Type B pancreatic cell (in vitro differentiated cells): Measurements from ENCODE around the gene NEK7. TPM values are rescaled to one million over a fixed set of nuclear protein-coding genes. Genes with fewer than 3 reads are reported as not detected.

Source experiments
- DNase-seq: peaks from one replicate; pipeline ENCODE4 v3.0.0; 2021; ENCODE audit warnings: mixed read lengths; ENCODE audit not compliant: unreplicated experiment; ENCODE audit errors: extremely low spot score
- H3K27ac Mint-ChIP-seq: 2 replicates; pipeline ENCODE4 v1.8.0; 2021; ENCODE audit warnings: mild to moderate bottlenecking, mixed read lengths
- H3K27me3 Mint-ChIP-seq: 2 replicates; pipeline ENCODE4 v1.8.0; 2021; ENCODE audit warnings: mixed read lengths
- H3K36me3 Mint-ChIP-seq: 2 replicates; pipeline ENCODE4 v1.8.0; 2021; ENCODE audit warnings: mixed read lengths
- H3K4me1 Mint-ChIP-seq: one replicate; pipeline ENCODE4 v1.8.0; 2021; ENCODE audit warnings: mixed read lengths; ENCODE audit not compliant: unreplicated experiment
- H3K4me3 Mint-ChIP-seq: 2 replicates; pipeline ENCODE4 v1.8.0; 2021; ENCODE audit warnings: mild to moderate bottlenecking, mixed read lengths
- H3K9me3 Mint-ChIP-seq: 2 replicates; pipeline ENCODE4 v1.8.0; 2021; ENCODE audit warnings: mixed read lengths
- total RNA-seq: library from RNA; stranded (reverse); gene quantifications from 2 replicates; pipeline ENCODE4 v1.2.1, GENCODE V29; 2021; ENCODE audit warnings: low replicate concordance
- TF ChIP-seq, protein P1 (sequence below): fragments of 200-600 bp; sonication (generic); conservative IDR thresholded peaks from 2 replicates; pipeline ENCODE4 v1.5.0; 2021; ENCODE audit warnings: antibody characterized with exemption, mild to moderate bottlenecking

The NEK7 gene
- total RNA-seq, 1 donor from 2014 or later, result 35.1 TPM

DNA sequence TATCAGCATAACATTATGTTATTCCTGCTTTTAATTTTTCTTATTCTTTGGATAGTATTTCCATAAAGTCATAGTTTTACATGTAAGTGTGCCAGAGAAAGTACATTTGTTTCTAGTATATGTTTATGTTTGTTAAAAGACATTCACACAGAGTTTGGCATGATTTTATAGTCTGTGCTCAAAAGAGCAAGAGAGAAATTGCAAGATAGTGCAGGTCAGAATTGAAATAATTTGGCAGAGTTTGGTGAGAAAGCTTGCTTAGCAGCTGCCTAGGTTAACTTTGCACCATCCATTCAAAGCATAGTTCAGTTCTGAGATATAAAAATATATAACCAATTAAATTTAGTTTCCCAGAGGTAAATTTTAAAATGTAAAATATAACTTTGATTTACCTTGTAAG lies 17.0 kb downstream of the NEK7 start:
- H3K4me3 Mint-ChIP-seq, result no peak overlapping the region

DNA sequence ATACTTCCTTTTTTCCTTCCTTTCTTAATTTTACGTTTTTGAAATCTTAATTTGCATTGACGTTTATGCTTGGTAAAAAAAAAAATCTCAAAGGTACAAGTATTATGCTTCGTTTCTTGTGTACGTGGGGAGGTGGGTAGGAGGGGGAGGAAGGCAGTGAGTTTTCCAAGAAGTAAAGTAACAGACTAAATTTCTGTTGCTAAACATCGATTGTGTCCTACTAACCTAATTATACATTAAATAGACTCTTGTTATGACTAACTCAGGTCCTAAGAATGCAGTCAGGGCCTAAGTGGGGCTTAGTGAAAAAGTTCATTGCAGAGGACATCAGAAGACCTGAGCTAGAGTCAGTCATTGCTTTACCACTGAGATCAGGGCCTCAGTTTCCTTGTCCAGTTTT lies 17.5 kb downstream of the NEK7 start:
- H3K9me3 Mint-ChIP-seq, result no peaks in the 10 kb centered on the region
- no peak overlapping the region for H3K27ac Mint-ChIP-seq
- TF ChIP-seq, protein P1, sequence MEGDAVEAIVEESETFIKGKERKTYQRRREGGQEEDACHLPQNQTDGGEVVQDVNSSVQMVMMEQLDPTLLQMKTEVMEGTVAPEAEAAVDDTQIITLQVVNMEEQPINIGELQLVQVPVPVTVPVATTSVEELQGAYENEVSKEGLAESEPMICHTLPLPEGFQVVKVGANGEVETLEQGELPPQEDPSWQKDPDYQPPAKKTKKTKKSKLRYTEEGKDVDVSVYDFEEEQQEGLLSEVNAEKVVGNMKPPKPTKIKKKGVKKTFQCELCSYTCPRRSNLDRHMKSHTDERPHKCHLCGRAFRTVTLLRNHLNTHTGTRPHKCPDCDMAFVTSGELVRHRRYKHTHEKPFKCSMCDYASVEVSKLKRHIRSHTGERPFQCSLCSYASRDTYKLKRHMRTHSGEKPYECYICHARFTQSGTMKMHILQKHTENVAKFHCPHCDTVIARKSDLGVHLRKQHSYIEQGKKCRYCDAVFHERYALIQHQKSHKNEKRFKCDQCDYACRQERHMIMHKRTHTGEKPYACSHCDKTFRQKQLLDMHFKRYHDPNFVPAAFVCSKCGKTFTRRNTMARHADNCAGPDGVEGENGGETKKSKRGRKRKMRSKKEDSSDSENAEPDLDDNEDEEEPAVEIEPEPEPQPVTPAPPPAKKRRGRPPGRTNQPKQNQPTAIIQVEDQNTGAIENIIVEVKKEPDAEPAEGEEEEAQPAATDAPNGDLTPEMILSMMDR, result no peak
- no peaks in the 10 kb centered on the region for H3K36me3 Mint-ChIP-seq
- DNase-seq, result no peak
- H3K4me3 Mint-ChIP-seq, result no peak overlapping the region
- peaks cover 27% of the 10 kb centered on the region for H3K4me1 Mint-ChIP-seq
- no peaks in the 10 kb centered on the region for H3K27me3 Mint-ChIP-seq

More for the DNA sequence above, 17.0 kb downstream of the NEK7 start:
- H3K9me3 Mint-ChIP-seq, result no peaks in the 10 kb centered on the region
- DNase-seq, result no peak
- TF ChIP-seq, protein P1, result no peak
- no peak overlapping the region for H3K27ac Mint-ChIP-seq
- H3K27me3 Mint-ChIP-seq, result no peaks in the 10 kb centered on the region
- no peaks in the 10 kb centered on the region for H3K36me3 Mint-ChIP-seq
- H3K4me1 Mint-ChIP-seq, result peaks cover 24% of the 10 kb centered on the region

DNA sequence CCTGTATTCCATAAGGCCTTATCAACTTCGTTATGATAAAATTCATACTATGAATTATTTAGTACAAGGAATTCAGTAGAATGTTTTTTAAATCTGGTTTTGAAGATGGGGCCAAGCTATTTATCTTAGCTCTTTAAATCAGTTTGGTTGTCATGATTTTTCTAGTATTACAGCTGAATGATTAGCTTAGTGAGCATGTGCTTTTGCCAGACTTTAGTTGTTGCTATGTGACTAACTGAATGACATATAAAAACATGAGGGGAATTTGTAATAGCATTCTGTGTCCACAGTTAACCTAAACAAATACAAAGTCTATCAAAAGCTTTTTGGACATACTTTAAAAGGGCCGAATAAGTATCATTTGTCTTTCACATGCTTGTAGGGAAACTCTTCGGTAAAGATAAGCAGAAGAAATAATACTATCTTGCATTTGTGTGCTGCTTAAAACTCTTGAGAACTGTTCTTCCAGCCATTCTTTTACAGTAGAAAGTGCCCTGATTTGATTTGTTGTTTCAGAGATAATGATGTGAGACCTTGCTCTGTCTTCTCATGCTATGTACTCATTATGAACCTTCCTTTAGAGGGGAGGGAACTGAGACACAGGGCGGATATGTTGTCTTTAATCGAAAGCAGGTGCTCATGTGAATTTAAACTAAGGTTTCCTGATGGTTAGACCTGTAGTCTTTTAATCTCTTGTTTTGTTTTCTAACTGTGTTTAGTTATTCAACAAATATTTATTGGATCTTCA lies 18.8 kb downstream of the NEK7 start:
- Mint-ChIP-seq H3K9me3 (peaks cover 4% of the 10 kb centered on the region), H3K4me1 (peaks cover 39% of the 10 kb centered on the region), H3K27me3 (no peaks in the 10 kb centered on the region), H3K27ac (no peak overlapping the region), H3K36me3 (peaks cover 4% of the 10 kb centered on the region), H3K4me3 (no peak overlapping the region)
- TF ChIP-seq, protein P1, result no peak
- no peak for DNase-seq

DNA sequence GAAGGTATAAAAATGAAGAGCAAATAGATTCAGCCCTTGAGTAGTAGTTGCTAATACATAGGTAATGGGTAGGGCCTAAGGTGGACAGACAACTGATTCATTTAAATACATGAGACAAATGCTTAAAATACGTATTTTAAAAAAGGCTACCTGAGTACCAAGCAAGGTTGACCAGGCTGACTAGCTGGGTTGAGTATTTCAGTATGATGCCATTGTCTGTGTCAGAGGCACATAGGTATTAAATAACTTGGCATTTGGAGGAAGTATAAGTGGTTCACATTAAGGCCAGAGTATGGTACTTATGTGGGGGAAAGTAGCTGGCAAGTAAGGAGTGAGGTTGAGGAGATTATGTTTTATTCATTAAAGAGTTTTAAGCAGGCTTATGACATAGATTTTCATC lies 19.4 kb downstream of the NEK7 start:
- H3K27ac Mint-ChIP-seq, result no peak overlapping the region
- H3K9me3 Mint-ChIP-seq, result peaks cover 4% of the 10 kb centered on the region
- no peak for DNase-seq
- H3K4me1 Mint-ChIP-seq, result peaks cover 39% of the 10 kb centered on the region
- no peaks in the 10 kb centered on the region for H3K27me3 Mint-ChIP-seq
- TF ChIP-seq, protein P1, result no peak
- peaks cover 4% of the 10 kb centered on the region for H3K36me3 Mint-ChIP-seq
- H3K4me3 Mint-ChIP-seq, result no peak overlapping the region

DNA sequence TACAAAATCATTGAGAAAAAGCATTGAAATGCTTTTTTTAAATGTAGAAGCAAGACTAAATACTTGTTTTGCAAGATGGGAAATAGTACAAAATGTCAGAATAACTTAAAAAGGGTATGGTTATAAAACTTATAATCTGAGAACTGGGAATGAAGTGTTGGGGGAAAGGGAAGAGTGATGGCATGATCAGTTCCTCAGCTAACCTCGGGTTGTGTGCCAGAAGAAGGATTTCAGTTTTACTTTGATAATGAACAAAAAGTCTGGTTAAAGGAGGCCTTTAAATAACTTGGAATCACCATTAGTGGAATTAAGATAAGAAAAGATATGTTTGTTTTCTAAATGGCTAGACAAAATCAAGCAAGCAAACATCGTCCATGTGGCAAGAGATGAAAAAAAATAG lies 20.7 kb downstream of the NEK7 start:
- H3K4me3 Mint-ChIP-seq, result no peak overlapping the region
- TF ChIP-seq, protein P1, result no peak
- no peaks in the 10 kb centered on the region for H3K27me3 Mint-ChIP-seq
- peaks cover 4% of the 10 kb centered on the region for H3K9me3 Mint-ChIP-seq
- H3K36me3 Mint-ChIP-seq, result peaks cover 4% of the 10 kb centered on the region
- H3K4me1 Mint-ChIP-seq, result peaks cover 35% of the 10 kb centered on the region
- DNase-seq, result no peak
- no peak overlapping the region for H3K27ac Mint-ChIP-seq
